ENCODE measurements around the gene ABCC4. TPM values are rescaled to one million over a fixed set of nuclear protein-coding genes. Genes with fewer than 3 reads are reported as not detected.

ABCC4 gene
- total RNA-seq, 1 donor from 2014 or later = 19.0 TPM

DNA sequence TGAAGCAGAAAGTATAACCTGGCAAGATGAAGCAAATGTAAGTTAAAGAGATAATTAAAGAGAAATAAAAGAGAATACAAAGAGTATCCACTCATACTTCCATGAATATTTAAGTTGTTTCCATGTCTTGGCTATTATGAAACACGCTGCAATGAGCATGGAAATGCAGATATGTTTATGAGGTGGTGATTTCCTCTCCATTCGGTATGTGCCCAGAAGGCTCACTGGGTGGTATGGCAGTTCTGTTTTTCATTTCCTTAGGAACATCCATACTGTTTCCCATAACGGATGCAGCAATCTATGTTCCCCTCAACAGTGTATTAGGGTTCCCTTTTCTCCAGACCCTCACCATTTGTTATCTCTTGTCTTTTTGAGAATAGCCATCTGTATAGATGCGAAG is 316.3 kb downstream of the ABCC4 start:
- no peak for TF ChIP-seq CTCF (IDR thresholded peaks at IDR 0.05; ENCODE audit: unreplicated experiment)
- no peak overlapping the region for H3K4me3 Mint-ChIP-seq (ENCODE audit: unreplicated experiment)
- H3K9me3 Mint-ChIP-seq (ENCODE audit: unreplicated experiment) = no peaks in the 10 kb centered on the region
- H3K27ac Mint-ChIP-seq (ENCODE audit: unreplicated experiment) = no peak overlapping the region
- DNase-seq (ENCODE audit: low spot score) = no peak
- H3K27me3 Mint-ChIP-seq (ENCODE audit: unreplicated experiment) = no peaks in the 10 kb centered on the region
- no peaks in the 10 kb centered on the region for H3K36me3 Mint-ChIP-seq (ENCODE audit: low read depth, unreplicated experiment)
- H3K4me1 Mint-ChIP-seq (ENCODE audit: unreplicated experiment) = no peaks in the 10 kb centered on the region

- Mint-ChIP-seq H3K4me3 (ENCODE audit: unreplicated experiment) (no peak overlapping the region), H3K9me3 (ENCODE audit: unreplicated experiment) (no peaks in the 10 kb centered on the region), H3K4me1 (ENCODE audit: unreplicated experiment) (no peaks in the 10 kb centered on the region), H3K36me3 (ENCODE audit: low read depth, unreplicated experiment) (no peaks in the 10 kb centered on the region), H3K27ac (ENCODE audit: unreplicated experiment) (no peak overlapping the region), H3K27me3 (ENCODE audit: unreplicated experiment) (no peaks in the 10 kb centered on the region)
- no peak for TF ChIP-seq CTCF (IDR thresholded peaks at IDR 0.05; ENCODE audit: unreplicated experiment)
- no peak for DNase-seq (ENCODE audit: low spot score)
Observed at GRCh38 chr13:94978516-94978915, 322.7 kb downstream of the ABCC4 start.

DNA sequence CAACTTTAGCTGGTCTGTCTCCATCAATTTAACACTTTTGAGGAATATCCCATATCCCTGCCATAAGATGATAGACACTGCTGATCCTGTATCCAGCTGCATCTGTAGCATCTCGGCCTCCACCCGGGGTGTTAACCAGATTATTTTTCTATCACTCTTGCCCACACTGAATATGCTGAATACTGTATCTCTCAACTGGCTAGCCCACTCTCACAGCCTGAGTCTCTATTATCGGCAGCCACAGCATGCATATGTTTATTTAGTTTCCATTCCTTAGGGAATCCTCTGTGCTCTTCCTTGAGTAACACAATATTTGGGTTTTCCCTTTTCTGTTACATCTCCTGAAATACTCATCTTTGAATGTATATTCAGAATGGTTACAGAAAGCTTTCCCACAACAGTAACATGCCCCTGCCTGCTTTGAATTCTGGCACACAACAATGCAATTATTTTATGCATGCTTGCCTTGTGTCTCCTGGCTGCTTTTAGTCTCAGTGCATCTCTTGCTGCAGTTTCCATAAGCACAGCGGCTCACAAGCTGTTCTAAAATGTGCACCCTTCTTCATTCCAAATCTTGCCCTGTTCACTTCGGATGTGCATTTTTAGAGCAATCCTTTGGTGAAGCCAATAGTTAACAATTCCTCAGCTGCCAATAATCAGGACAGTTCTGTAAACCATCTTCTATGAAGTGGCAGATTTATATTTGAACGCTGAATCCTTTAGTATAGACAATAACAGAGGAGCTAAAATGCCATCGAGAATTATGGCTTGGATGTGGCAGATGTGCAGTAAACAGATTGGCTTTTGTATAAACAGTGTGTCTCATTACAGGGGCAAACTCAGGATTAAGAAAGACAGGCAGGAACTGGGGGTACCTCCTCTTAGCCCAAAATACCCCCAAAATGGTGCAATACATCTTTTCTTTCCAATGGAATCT is 327.0 kb downstream of the ABCC4 start:
- peaks cover 4% of the 10 kb centered on the region for H3K27me3 Mint-ChIP-seq (ENCODE audit: unreplicated experiment)
- no peaks in the 10 kb centered on the region for H3K4me1 Mint-ChIP-seq (ENCODE audit: unreplicated experiment)
- H3K36me3 Mint-ChIP-seq (ENCODE audit: low read depth, unreplicated experiment) = no peaks in the 10 kb centered on the region
- no peak for DNase-seq (ENCODE audit: low spot score)
- TF ChIP-seq CTCF (IDR thresholded peaks at IDR 0.05; ENCODE audit: unreplicated experiment) = no peak
- H3K4me3 Mint-ChIP-seq (ENCODE audit: unreplicated experiment) = no peak overlapping the region
- H3K27ac Mint-ChIP-seq (ENCODE audit: unreplicated experiment) = no peak overlapping the region
- no peaks in the 10 kb centered on the region for H3K9me3 Mint-ChIP-seq (ENCODE audit: unreplicated experiment)

DNA sequence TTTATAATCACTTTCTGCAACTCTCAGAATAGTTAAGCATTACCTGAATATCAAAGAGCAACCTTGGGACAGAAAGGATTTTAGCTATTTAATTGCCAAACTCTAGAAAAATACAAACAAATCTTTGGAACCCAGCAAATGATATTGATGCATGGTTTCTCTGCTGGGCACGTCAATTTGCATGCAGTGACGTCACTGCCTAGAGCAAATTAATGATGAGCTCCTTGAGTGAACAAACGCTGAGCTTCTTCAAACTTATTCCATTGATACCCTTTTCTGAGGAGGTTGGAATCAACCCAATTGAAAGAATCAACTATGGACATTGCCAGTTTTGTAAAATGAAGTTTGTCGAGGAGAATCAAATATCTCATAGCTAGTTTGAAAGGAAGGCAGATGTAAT is 329.0 kb downstream of the ABCC4 start:
- Mint-ChIP-seq H3K27me3 (ENCODE audit: unreplicated experiment) (peaks cover 6% of the 10 kb centered on the region), H3K9me3 (ENCODE audit: unreplicated experiment) (no peaks in the 10 kb centered on the region), H3K36me3 (ENCODE audit: low read depth, unreplicated experiment) (no peaks in the 10 kb centered on the region), H3K4me1 (ENCODE audit: unreplicated experiment) (no peaks in the 10 kb centered on the region), H3K4me3 (ENCODE audit: unreplicated experiment) (no peak overlapping the region), H3K27ac (ENCODE audit: unreplicated experiment) (no peak overlapping the region)
- no peak for TF ChIP-seq CTCF (IDR thresholded peaks at IDR 0.05; ENCODE audit: unreplicated experiment)
- no peak for DNase-seq (ENCODE audit: low spot score)

All from endothelial cell (in vitro differentiated cells).